GM12865 (cell line): Measurements from ENCODE around the gene SERTAD3.

Experiments used
- DNase-seq: peaks from one replicate; pipeline ENCODE4 v3.0.0; 2010; ENCODE audit warnings: low read depth
- H3K4me3 ChIP-seq: 2 replicates; pipeline ENCODE4 v1.5.1; 2011; ENCODE audit warnings: mild to moderate bottlenecking, low read depth, low read length, control low read depth
- CTCF ChIP-seq: IDR thresholded peaks from 2 replicates; pipeline ENCODE4 v1.5.1; 2011; ENCODE audit warnings: low read length, control low read depth, low read depth, inconsistent platforms; ENCODE audit not compliant: insufficient read depth; ENCODE audit errors: missing control alignments

The SERTAD3 gene

DNA sequence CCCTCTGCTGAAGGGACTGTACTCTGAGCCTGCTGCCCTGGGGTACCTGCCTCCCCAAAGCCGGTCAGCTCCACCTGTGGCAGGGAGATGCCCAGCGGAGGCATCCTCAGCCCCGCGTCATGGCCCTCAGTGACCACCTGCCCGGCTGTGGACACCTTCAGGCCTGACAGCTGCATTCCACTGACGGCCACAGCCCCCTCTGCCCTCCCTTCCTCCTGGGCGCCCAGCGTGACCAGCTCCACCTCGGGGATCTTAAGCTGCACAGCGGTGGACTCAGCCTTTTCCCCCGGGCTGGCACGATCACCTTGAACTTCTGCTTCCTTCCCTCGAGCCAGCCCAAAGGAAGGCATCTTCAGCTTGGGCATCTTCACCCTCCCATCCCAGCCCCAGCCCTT, 49.3 kb downstream of the SERTAD3 start:
- no peak for DNase-seq
- no peak overlapping the region for H3K4me3 ChIP-seq
- TF ChIP-seq CTCF: no peak

DNA sequence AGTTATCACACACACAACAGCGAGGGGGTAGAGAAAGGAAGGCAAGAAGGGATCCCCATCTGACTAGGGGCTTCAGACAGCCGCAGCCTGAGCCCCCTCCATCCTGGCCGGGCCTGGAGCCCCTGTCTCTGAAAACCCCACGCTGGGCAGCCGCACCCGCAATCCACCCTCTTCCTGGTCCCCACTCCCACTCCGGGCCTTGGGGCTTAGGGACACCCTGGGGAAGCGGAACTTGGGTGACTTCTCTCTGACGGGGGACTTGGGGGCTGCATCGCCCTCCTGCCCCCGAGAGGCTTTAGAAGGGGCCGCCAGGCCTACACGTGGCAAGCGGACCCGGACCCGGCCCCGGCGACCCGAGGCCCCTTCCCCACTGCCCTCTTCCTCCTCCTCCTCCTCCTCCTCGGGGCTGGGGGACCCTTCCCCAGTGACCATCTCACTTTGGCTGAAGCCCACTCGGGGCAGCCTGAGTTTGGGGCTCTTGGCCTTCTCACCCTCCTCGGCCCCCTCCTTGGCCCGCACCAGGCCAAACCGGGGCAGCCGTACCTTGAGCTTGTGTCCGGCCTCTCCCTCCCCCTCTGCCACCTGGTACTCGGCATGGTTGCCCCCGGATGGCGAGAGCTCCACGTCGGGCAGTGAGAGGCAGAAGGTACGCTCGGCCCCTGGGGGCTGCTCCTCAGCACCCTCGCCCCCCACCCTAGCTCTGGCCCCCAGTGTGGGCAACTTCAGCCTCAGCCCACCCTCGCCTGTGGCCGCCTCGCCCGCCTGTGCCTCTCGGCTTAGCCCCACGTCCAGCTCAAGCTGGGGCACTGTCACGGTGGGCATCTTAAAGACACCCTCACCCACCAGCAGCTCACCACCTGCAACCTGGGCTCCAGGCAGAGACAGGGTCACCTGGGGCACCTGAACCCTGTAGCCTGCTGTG, 50.0 kb downstream of the SERTAD3 start:
- H3K4me3 ChIP-seq: no peak overlapping the region
- TF ChIP-seq CTCF: no peak
- DNase-seq: no peak

DNA sequence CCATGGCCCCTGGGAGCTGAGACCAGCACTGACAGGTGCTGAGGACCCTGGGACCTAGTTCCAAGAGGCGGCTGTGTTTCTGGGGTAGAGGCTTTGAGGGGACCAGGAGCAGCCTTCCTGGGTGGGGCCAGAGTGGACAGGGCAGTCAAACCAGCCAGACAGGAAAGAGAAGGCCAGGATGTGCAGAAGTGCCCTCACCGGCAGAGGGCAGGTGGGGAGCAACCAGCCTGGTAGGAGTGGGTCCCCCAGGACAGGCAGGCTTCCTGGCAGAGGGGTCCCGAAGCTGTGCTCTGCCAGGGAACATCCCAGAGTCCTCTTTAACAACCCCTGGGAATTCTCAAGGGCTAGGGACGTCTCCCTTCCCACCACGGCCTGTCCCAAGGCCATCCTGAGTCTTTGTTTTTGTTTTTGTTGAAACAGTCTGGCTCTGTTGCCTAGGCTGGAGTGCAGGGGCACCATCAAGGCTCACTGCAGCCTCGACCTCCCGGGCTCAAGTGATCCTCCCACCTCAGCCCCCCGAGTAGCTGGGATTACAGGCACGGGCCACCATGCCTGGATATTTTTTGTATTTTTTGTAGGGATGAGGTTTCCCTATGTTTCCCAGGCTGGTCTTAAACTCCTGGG, 51.1 kb downstream of the SERTAD3 start:
- no peak for DNase-seq
- H3K4me3 ChIP-seq: no peak overlapping the region
- peak; percentile 22 for TF ChIP-seq CTCF

DNA sequence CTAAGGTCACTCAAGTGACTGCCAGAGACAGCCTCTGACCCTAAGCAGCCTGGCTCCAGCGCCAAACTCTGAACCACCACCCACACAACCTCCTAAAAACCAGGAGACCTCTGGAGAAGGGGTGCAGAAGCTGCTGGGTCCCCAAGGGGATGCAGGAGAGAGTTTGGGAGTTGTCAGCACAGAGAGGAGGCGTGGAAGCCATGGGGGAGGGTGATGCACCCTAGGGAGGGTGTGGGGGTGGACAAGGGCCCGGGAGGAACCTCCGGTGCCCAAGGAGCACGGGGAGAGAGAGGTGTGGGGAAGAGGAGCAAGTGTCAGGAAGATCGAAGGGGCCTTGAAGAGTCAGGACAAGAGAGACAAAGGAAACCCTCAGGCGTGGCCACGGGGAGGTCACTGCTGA, 52.0 kb downstream of the SERTAD3 start:
- no peak for DNase-seq
- H3K4me3 ChIP-seq: no peak overlapping the region
- TF ChIP-seq CTCF: no peak
